Muscle layer of duodenum (tissue), 2 donors: ENCODE data around the gene ANKRD36C.
A peak's percentile ranks its signal among the peaks of the same experiment; 100 is the strongest.
"Not testable (repeated sequence)": the region's sequence is repeated elsewhere in the genome, so short reads cannot be mapped to it uniquely, and the experiment has no call there.

Source experiments
- H3K27ac ChIP-seq: one replicate; pipeline ENCODE4 v1.7.0; 2013; ENCODE audit warnings: mild to moderate bottlenecking, low read length
- H3K27me3 ChIP-seq: one replicate; pipeline ENCODE4 v1.7.0; 2013; ENCODE audit warnings: low read depth, mild to moderate bottlenecking, control low read depth, low read length
- H3K36me3 ChIP-seq, 2 donors: one replicate each; pipeline ENCODE4 v1.7.0; 2013; ENCODE audit warnings: low read length in 2 of 2, control low read depth in 1 of 2, mild to moderate bottlenecking in 1 of 2; ENCODE audit not compliant: insufficient read depth in 2 of 2, control insufficient read depth in 1 of 2
- H3K4me1 ChIP-seq, 2 donors: one replicate each; pipeline ENCODE4 v1.7.0; 2013; ENCODE audit warnings: low read length in 2 of 2, mild to moderate bottlenecking in 2 of 2, control low read depth in 1 of 2, moderate library complexity in 1 of 2; ENCODE audit not compliant: insufficient read depth in 2 of 2, control insufficient read depth in 1 of 2
- H3K4me3 ChIP-seq, 2 donors: one replicate each; pipeline ENCODE4 v1.7.0; 2013; ENCODE audit warnings: low read length in 2 of 2, low read depth in 1 of 2, mild to moderate bottlenecking in 1 of 2
- H3K9me3 ChIP-seq, 2 donors: one replicate each; pipeline ENCODE4 v1.7.0; 2013; ENCODE audit warnings: low read length in 2 of 2, control low read depth in 1 of 2, mild to moderate bottlenecking in 1 of 2; ENCODE audit not compliant: control insufficient read depth in 1 of 2
- donor health status: healthy.

ANKRD36C gene

DNA sequence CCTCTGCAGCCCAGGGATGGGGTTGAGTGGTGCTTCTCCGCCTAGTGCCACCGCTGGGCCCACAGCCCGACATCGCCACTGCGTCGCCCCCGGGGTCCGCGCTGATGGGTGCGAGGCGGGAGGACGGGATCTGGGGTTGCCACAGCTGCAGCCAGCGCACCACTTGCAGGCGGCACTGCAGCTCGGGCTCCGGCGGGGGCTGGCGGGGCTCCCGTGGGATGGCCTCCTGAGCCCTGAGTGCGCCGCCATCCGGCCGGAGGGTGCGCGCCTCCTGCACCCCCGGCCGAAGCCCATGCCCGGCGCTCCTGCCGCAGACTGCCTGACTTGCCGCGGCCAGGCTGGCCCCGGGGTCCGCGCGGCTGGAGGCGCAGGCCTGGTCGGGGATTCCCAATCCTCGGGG is 478 bp upstream of the ANKRD36C start:
- not testable (repeated sequence) for H3K9me3 ChIP-seq, H3K27me3 ChIP-seq, H3K27ac ChIP-seq, H3K36me3 ChIP-seq, H3K4me1 ChIP-seq
- peak overlapping the region in 1 of 2 donors; percentile 78 for H3K4me3 ChIP-seq

DNA sequence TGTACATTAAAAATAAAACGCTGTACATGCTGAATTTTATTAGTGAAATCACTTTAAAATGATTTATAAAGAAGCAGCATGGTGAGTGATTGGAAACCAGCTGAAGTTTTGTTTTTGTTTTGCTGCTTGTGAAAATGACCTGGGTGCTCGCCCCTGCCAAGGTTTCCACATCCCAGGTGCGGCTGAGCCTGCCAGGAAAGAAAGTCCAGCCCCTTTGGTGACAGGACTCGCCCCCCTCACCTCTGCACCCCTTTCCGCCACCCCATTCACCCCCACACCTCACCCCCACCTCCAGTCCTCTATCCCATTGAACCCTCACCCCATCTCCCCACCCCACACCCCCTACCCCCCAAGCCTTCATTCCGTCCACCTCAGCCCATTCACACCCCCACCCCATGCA is 740 bp downstream of the ANKRD36C start:
- not testable (repeated sequence) for H3K9me3 ChIP-seq, H3K27me3 ChIP-seq, H3K27ac ChIP-seq, H3K36me3 ChIP-seq, H3K4me1 ChIP-seq, H3K4me3 ChIP-seq

DNA sequence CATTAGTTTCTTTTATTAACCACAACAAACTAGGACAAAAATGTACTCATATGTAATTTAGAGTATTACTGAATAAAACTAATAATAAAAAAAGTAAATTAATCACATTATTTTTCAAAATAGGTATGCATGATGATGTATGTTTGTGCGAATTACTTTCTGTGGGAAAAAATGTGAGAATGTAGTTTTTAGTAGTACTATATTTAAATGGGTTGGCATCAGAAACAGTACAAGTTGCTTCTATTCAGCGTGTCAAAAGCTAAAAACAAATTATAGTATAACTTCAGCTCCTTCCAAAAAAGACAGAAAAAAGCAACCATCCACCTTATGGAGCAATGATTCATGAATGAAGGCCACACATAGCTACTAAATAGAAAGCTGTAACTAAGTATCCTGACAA is 40.0 kb downstream of the ANKRD36C start:
- not testable (repeated sequence) for H3K36me3 ChIP-seq, H3K9me3 ChIP-seq, H3K4me3 ChIP-seq, H3K27ac ChIP-seq, H3K4me1 ChIP-seq, H3K27me3 ChIP-seq

DNA sequence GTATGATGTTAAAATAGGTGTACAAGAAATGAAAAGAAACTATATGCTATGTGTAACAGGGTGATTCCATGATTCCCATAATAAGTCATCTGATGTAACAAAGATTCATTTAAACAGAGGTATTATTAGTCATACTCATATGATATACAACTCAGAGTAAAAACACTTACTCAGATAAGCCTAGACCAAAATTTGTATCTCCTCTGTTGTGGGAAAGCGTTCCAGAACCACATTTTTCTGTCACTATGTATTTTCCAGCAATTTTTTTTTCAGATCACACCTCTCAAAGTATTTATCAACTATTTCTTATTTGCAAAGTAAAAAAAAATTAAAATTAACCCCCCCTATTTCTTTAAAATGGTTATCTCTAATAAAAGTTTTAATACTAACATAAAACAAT is 43.6 kb downstream of the ANKRD36C start:
- H3K4me3 ChIP-seq, H3K36me3 ChIP-seq, H3K4me1 ChIP-seq, H3K27ac ChIP-seq, H3K27me3 ChIP-seq, H3K9me3 ChIP-seq: not testable (repeated sequence)

DNA sequence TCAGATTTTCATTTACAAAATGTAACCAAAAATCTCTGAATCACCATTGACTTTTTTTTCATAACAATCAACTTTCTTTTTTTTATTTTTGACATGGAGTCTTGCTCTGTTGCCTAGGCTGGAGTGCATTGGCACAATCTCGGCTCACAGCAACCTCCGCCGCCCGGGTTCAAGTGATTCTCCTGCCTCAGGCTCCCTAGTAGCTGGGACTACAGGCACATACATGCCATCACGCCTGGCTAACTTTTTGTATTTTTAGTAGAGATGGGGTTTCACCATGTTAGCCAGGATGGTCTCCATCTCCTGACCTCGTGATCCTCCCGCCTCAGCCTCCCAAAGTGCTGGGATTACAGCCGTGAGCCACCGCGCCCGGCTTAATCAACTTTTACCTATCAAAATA is 51.7 kb downstream of the ANKRD36C start:
- not testable (repeated sequence) for H3K27me3 ChIP-seq, H3K4me1 ChIP-seq

DNA sequence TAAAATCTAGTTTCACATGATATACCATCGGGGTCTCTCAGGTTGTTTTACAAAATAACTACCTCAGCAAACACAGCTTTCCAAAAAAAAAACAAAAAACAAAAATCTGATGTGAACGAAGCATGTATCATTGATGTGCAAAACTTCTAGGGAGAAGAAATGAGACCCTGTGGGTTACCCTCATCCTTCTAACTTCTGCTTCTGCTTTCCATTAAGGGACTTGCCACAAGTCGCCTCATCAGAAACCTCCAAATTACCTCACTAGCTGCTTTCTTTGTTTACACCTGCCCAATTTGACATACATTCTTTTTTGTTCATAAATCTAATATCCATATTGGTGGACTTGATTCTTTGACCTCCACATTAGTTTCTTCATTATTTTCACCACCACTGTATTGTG is 60.9 kb downstream of the ANKRD36C start:
- not testable (repeated sequence) for H3K4me1 ChIP-seq, H3K4me3 ChIP-seq, H3K27ac ChIP-seq, H3K36me3 ChIP-seq, H3K27me3 ChIP-seq, H3K9me3 ChIP-seq

More for the DNA sequence above, 51.7 kb downstream of the ANKRD36C start:
- not testable (repeated sequence) for H3K27ac ChIP-seq, H3K36me3 ChIP-seq, H3K9me3 ChIP-seq, H3K4me3 ChIP-seq

DNA sequence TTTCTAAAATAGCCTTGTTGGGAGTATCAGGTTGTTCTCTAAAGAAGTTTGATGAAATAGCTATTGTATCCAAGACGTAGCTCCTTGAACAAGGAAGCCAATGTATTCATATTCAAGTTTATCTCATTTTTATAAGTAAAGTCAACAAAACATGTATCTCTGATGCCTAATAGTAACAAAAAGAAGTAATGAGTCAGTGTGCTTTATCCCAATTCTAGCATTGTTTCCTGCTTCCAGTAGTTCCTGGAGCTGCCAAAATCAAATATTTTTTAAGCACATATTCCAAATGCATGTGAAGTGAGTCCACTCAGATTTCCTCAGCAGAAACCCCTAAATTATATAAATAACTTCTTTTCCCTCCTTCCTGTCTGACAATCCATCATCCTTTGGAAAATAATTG is 74.6 kb downstream of the ANKRD36C start:
- not testable (repeated sequence) for H3K27me3 ChIP-seq, H3K27ac ChIP-seq, H3K9me3 ChIP-seq, H3K4me3 ChIP-seq, H3K4me1 ChIP-seq
- peaks cover 0 to 19% of the 10 kb centered on the region in 2 donors for H3K36me3 ChIP-seq

DNA sequence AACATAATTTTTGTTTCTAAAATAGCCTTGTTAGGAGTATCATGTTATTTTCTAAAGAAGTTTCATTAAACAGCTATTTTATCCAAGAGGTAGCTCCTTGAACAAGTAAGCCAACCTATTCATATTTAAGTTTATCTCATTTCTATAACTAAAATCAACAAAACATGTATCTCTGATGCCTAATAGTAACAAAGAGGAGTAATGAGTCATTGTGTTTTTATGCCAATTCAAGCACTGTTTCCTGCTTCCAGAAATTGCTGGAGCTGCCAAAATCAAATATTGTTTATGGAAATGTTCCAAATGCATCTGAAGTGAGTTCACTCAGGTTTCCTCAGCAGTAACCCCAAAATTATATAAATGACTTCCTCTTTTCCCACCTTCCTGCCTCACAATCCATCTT is 76.5 kb downstream of the ANKRD36C start:
- not testable (repeated sequence) for H3K4me1 ChIP-seq, H3K27me3 ChIP-seq, H3K27ac ChIP-seq, H3K9me3 ChIP-seq, H3K4me3 ChIP-seq
- H3K36me3 ChIP-seq, result peaks cover 0 to 17% of the 10 kb centered on the region in 2 donors

DNA sequence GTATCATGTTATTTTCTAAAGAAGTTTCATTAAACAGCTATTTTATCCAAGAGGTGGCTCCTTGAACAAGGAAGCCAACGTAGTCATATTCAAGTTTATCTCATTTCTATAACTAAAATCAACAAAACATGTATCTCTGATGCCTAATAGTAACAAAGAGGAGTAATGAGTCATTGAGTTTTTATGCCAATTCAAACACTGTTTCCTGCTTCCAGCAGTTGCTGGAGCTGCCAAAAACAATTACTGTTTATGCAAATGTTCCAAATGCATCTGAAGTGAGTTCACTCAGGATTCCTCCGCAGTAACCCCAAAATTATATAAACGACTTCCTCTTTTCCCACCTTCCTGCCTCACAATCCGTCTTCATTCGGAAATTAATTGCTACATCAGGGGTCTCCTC is 80.2 kb downstream of the ANKRD36C start:
- H3K27me3 ChIP-seq, H3K27ac ChIP-seq, H3K9me3 ChIP-seq, H3K4me3 ChIP-seq, H3K4me1 ChIP-seq, H3K36me3 ChIP-seq: not testable (repeated sequence)

DNA sequence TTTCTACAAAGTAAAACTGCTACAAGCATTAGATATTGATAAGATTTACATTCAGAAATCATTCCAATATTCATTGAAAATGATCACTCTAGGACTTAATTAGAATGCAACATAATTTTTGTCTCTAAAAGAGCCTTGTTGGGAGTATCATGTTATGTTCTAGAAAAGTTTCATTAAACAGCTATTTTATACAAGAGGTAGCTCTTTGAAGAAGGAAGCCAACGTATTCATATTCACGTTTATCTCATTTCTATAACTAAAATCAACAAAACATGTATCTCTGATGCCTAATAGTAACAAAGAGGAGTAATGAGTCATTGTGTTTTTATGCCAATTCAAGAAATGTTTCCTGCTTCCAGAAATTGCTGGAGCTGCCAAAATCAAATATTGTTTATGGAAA is 97.2 kb downstream of the ANKRD36C start:
- H3K4me3 ChIP-seq, H3K27ac ChIP-seq, H3K36me3 ChIP-seq, H3K4me1 ChIP-seq, H3K27me3 ChIP-seq, H3K9me3 ChIP-seq: not testable (repeated sequence)

DNA sequence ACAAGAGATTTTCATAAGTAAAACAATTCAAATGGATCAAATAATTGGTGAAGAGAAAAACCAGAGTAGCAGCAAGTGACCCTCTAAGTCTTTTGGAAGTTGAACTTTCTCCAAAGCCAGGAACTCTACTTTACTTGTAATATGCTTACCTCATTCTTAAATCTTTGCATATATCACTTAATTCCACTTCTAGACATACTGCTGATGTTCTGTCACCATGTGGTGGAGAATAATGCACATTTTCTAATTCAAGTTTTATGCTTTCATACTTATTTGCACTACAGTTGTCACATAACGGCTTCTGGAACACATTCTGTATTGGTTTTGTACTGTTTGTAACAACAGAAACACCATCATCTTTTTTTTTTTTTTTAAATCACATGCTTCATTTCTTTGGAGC is 123.7 kb downstream of the ANKRD36C start:
- not testable (repeated sequence) for H3K36me3 ChIP-seq, H3K27me3 ChIP-seq, H3K4me1 ChIP-seq, H3K27ac ChIP-seq, H3K4me3 ChIP-seq, H3K9me3 ChIP-seq

DNA sequence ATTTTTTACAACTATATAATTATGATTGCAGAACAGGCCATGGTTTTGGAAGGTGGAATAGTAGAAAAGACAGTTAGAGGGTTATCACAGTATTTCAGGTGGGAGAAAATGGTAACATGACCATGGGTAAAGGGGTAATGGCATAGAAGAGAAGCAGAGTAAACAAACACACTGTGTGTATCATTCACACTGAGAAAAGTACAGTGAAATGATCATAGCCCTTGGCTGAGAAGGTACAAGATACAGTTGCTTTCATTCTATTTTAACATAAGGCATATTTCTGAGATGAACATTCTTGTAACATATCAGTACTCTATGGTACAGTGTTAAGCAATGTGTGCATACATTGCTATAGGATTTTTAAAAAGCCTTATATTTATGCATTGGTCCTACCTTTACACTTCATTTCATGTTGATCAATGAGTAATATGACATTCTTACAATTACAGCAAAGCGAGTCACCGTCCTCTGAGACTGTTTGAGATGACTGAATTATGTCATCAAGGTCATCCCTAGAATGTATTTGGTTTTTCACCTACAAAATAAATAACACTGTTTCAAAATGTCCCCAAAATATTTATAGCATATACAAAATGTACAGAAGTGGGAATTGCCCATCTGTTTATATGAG is 124.5 kb downstream of the ANKRD36C start:
- H3K27ac ChIP-seq, H3K36me3 ChIP-seq, H3K9me3 ChIP-seq, H3K4me3 ChIP-seq, H3K27me3 ChIP-seq, H3K4me1 ChIP-seq: not testable (repeated sequence)
